Spleen (tissue), 7 donors: ENCODE results near the gene TCL1B.

Experiments used
- POLR2A ChIP-seq, 3 donors: fragments of 450-650 bp; IDR thresholded peaks; one replicate each; pipeline ENCODE4 v1.5.1; 2017; ENCODE audit warnings: antibody characterized with exemption in 3 of 3, mild to moderate bottlenecking in 1 of 3
- POLR2AphosphoS5 ChIP-seq, 3 donors: sonication (generic); formaldehyde crosslinking; IDR thresholded peaks; one replicate each; pipeline ENCODE4 v1.5.1; 2017; ENCODE audit warnings: antibody characterized with exemption in 3 of 3
- TF ChIP-seq, protein P1 (sequence below), 11 experiments: fragments of 200-600 bp in 7 of 11; fragments of 450-650 bp in 4 of 11; sonication (generic) in 4 of 11; IDR thresholded peaks in 8 of 11; conservative IDR thresholded peaks in 3 of 11; 1 replicate in 7 of 11; 2 replicates in 4 of 11; pipeline versions ENCODE4 v1.4.0 to v1.8.0; 2016 to 2021; ENCODE audit warnings: antibody characterized with exemption in 11 of 11, inconsistent platforms in 4 of 11, mild to moderate bottlenecking in 1 of 11
- donor health status: DM: no; HTN: no; CAD: no; lungs with moderate emphysema.
- donor health status: DM: no; HTN: no; CAD: no.
- donor health status: DM: no; HTN: no; CAD: no.

DNA sequence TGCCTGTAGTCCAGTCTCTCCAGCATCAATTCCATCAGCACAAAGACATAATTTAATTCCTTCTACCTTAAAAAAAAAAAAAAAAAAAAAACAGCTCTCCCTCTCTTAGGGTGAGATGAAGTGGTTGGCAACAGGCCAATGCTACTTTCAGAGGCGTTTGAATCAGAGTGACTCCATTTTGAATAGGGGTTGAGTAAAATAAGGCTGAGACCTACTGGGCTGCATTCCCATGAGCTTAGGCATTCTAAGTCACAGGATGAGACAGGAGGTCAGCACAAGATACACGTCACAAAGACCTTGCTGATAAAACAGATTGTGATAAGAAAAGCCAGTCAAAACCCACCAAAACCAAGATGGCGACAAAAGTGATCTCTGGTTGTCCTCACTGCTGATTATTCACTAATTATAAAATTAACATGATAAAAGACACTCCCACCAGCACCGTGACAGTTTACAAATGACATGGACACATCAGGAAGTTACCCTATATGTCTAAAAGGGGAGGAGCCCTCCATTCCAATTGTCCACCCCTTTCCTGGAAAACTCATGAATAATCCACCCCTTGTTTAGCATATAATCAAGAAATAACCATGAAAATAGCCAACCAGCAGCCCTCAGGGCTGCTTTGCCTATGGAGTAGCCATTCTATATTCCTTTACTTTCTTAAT lies 6.9 kb upstream of the TCL1B start:
- TF ChIP-seq, protein P1, sequence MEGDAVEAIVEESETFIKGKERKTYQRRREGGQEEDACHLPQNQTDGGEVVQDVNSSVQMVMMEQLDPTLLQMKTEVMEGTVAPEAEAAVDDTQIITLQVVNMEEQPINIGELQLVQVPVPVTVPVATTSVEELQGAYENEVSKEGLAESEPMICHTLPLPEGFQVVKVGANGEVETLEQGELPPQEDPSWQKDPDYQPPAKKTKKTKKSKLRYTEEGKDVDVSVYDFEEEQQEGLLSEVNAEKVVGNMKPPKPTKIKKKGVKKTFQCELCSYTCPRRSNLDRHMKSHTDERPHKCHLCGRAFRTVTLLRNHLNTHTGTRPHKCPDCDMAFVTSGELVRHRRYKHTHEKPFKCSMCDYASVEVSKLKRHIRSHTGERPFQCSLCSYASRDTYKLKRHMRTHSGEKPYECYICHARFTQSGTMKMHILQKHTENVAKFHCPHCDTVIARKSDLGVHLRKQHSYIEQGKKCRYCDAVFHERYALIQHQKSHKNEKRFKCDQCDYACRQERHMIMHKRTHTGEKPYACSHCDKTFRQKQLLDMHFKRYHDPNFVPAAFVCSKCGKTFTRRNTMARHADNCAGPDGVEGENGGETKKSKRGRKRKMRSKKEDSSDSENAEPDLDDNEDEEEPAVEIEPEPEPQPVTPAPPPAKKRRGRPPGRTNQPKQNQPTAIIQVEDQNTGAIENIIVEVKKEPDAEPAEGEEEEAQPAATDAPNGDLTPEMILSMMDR (IDR thresholded peaks at IDR 0.05 in 8 of 11, conservative IDR thresholded peaks at IDR 0.05 in 3 of 11) = no peak
- TF ChIP-seq POLR2AphosphoS5 (IDR thresholded peaks at IDR 0.05) = no peak
- TF ChIP-seq POLR2A (IDR thresholded peaks at IDR 0.05) = no peak
